Upper lobe of left lung (tissue), 6 donors: ENCODE data around the gene TMEM183A. TPM values are rescaled to one million over a fixed set of nuclear protein-coding genes. Genes with fewer than 3 reads are reported as not detected.
A peak's percentile ranks its signal among the peaks of the same experiment; 100 is the strongest.

Experiments
- ATAC-seq, 2 donors: fragments of 200-7000 bp; cut with Tn5 transposase; one replicate each; pipeline ENCODE4 v1.9.1; 2022; ENCODE audit warnings: mild to moderate bottlenecking in 2 of 2, moderate library complexity in 2 of 2; ENCODE audit not compliant: low FRiP score in 2 of 2
- DNase-seq, 2 donors: peaks; one replicate each; pipeline ENCODE4 v3.0.0-alpha.2; 2019 to 2020
- H3K27ac ChIP-seq, 4 donors: fragments of 200-600 bp; sonication (generic); one replicate each; pipeline ENCODE4 v1.5.1; 2016 to 2019
- H3K27me3 ChIP-seq, 4 donors: fragments of 200-600 bp; sonication (generic); one replicate each; pipeline ENCODE4 v1.5.1; 2017 to 2019
- H3K36me3 ChIP-seq, 4 donors: fragments of 200-600 bp; sonication (generic); one replicate each; pipeline ENCODE4 v1.5.1; 2016 to 2019
- H3K4me1 ChIP-seq, 4 donors: fragments of 200-600 bp; sonication (generic); one replicate each; pipeline ENCODE4 v1.5.1; 2018 to 2019
- H3K4me3 ChIP-seq, 4 donors: fragments of 200-600 bp; sonication (generic); one replicate each; pipeline ENCODE4 v1.5.1; 2017 to 2019; ENCODE audit warnings: mild to moderate bottlenecking in 2 of 4, moderate library complexity in 1 of 4
- H3K9me3 ChIP-seq, 4 donors: fragments of 200-600 bp; sonication (generic); one replicate each; pipeline ENCODE4 v1.5.1; 2018 to 2019
- EP300 ChIP-seq, 4 donors: sonication (generic); formaldehyde crosslinking; IDR thresholded peaks; one replicate each; pipeline ENCODE4 v1.5.1; 2017; ENCODE audit warnings: antibody characterized with exemption in 4 of 4, control low read depth in 2 of 4
- POLR2A ChIP-seq, 4 donors: fragments of 450-650 bp; IDR thresholded peaks; one replicate each; pipeline ENCODE4 v1.5.1; 2016 to 2017; ENCODE audit warnings: antibody characterized with exemption in 4 of 4, mild to moderate bottlenecking in 2 of 4
- POLR2AphosphoS5 ChIP-seq, 2 donors: sonication (generic); formaldehyde crosslinking; IDR thresholded peaks; one replicate each; pipeline ENCODE4 v1.5.1; 2017; ENCODE audit warnings: antibody characterized with exemption in 2 of 2
- WGBS, 2 donors: methylation state at CpG; one replicate each; pipeline ENCODE4 v1.1.5; 2017 to 2018; 5-methylcytosine and 5-hydroxymethylcytosine counted together
- total RNA-seq, 6 donors: library from RNA; depleted of rRNA in 4 of 6; stranded (reverse); fragments of >200 nt in 4 of 6; gene quantifications; one replicate each; pipeline versions ENCODE4 v1.1.0 to v1.2.1, GENCODE V29; 2016 to 2021
- TF ChIP-seq, protein P1 (sequence below), 6 experiments: fragments of 450-650 bp in 4 of 6; fragments of 200-600 bp in 2 of 6; sonication (generic) in 2 of 6; IDR thresholded peaks; one replicate each; pipeline ENCODE4 v1.5.1; 2016 to 2019; ENCODE audit warnings: antibody characterized with exemption in 6 of 6
- donor health status: DM: no; HTN: no; CAD: no; lungs with moderate emphysema.
- donor health status: DM: no; HTN: yes; CAD: no; lungs with severe emphysema.

Gene TMEM183A
- total RNA-seq, 6 donors from 2014 or later = 45.4 to 71.9 (median 68.1) TPM

GRCh38 chr1:203038217-203038741 lies 31.1 kb downstream of the TMEM183A start:
- DNase-seq (no peak), ATAC-seq (peak in 1 of 2 donors; percentile 23)
- Histone ChIP-seq H3K4me3 (no peak overlapping the region), H3K4me1 (no peaks in the 10 kb centered on the region), H3K9me3 (no peaks in the 10 kb centered on the region), H3K27ac (no peak overlapping the region), H3K27me3 (no peaks in the 10 kb centered on the region), H3K36me3 (no peaks in the 10 kb centered on the region)
- TF ChIP-seq EP300 (IDR thresholded peaks at IDR 0.05) (no peak), POLR2A (IDR thresholded peaks at IDR 0.05) (no peak), POLR2AphosphoS5 (IDR thresholded peaks at IDR 0.05) (peak in 1 of 2 donors; percentile 6)
- TF ChIP-seq, protein P1, sequence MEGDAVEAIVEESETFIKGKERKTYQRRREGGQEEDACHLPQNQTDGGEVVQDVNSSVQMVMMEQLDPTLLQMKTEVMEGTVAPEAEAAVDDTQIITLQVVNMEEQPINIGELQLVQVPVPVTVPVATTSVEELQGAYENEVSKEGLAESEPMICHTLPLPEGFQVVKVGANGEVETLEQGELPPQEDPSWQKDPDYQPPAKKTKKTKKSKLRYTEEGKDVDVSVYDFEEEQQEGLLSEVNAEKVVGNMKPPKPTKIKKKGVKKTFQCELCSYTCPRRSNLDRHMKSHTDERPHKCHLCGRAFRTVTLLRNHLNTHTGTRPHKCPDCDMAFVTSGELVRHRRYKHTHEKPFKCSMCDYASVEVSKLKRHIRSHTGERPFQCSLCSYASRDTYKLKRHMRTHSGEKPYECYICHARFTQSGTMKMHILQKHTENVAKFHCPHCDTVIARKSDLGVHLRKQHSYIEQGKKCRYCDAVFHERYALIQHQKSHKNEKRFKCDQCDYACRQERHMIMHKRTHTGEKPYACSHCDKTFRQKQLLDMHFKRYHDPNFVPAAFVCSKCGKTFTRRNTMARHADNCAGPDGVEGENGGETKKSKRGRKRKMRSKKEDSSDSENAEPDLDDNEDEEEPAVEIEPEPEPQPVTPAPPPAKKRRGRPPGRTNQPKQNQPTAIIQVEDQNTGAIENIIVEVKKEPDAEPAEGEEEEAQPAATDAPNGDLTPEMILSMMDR (IDR thresholded peaks at IDR 0.05) = no peak
- WGBS, 2 donors = 35 to 72% methylated on average over 5 to 9 of the region's 9 CpGs

DNA sequence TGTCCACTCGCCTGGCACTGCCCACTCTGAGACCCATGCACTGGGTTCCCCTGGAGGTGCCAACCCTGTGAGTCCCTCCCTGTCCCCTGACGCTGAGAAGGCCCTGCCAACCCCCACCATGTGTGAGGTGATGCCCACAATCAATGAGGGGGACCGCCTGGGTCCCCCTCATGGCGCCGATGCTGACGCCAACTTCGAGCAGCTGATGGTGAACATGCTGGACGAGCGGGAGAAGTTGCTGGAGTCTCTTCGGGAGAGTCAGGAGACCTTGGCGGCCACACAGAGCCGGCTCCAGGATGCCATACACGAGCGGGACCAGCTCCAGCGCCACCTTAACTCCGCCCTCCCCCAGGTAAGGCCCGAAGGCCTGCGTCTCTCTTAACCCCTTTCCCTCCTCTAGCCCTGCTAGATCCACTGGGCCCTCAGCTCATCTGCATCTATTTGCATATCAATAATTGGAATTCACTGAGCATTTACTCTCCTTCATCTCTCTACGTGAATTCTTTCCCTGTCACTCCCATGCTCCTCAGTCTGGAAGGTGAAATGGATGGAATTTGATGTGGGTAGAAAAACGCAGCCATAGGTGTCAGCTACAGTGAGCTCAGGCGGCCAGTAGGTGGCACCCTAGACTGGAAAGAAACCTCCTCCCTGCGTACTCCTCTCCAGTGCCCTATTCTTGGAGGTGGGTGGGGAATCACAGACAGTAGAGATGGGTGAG lies 31.9 kb downstream of the TMEM183A start:
- H3K4me3 ChIP-seq = no peak overlapping the region
- DNase-seq (peak in 1 of 2 donors; percentile 64), ATAC-seq (peak; percentile 75 to 91)
- H3K27me3 ChIP-seq = no peaks in the 10 kb centered on the region
- no peaks in the 10 kb centered on the region for H3K9me3 ChIP-seq
- H3K27ac ChIP-seq = no peak overlapping the region
- no peaks in the 10 kb centered on the region for H3K4me1 ChIP-seq
- TF ChIP-seq, protein P1 (IDR thresholded peaks at IDR 0.05) = peak; percentile 75 to 90 (median 83)
- no peak for TF ChIP-seq EP300 (IDR thresholded peaks at IDR 0.05)
- H3K36me3 ChIP-seq = no peaks in the 10 kb centered on the region
- WGBS, 2 donors = 48 to 53% methylated on average over 15 to 16 of the region's 22 CpGs

GRCh38 chr1:203039609-203040512 lies 32.7 kb downstream of the TMEM183A start:
- no peaks in the 10 kb centered on the region for H3K9me3 ChIP-seq
- no peak for ATAC-seq
- no peak for DNase-seq
- H3K27me3 ChIP-seq = no peaks in the 10 kb centered on the region
- no peaks in the 10 kb centered on the region for H3K36me3 ChIP-seq
- WGBS, 2 donors = 49 to 52% methylated on average over 11 of the region's 11 CpGs
- no peak overlapping the region for H3K27ac ChIP-seq
- no peaks in the 10 kb centered on the region for H3K4me1 ChIP-seq
- no peak overlapping the region for H3K4me3 ChIP-seq
- TF ChIP-seq, protein P1 (IDR thresholded peaks at IDR 0.05) = peak in 2 of 6 experiments; percentile 3 to 5
- TF ChIP-seq POLR2A (IDR thresholded peaks at IDR 0.05) = no peak

DNA sequence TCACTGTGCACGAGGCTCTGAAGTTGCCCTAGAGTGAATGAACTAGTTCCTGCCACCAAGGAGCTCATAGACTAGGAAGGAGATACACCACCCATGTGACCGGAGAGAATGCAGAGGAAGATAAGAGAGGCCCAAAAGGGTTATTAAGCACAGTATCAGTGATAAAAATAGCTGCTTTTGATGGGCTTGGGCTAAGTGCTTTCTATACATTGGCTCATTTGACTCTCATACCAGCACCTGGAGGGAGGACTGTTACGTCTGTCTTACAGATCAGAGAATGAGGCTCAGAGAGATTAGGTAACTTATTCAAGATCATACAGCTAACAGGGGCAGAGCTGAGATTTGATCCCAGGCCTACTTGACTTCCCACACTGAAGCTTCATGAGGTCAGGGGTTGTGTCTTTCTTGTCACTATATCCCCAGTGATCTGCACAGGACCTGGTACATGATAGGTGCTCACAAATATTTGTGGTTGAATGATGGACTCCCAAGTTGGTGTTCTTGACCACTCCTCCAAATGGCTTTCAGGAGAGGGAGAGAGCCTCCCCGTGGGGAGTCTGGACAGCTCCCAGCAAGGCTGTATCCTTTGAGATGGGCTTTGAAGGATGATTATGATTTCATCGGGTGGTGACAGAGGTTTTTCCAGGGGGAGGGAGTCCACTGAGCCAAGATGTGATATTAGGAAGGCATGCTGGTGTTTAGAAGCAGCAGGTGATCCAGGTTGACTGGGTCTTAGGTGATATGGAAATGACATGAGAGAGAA lies 33.5 kb downstream of the TMEM183A start:
- no peak for ATAC-seq
- no peak for DNase-seq
- Histone ChIP-seq H3K36me3 (no peaks in the 10 kb centered on the region), H3K4me1 (no peaks in the 10 kb centered on the region), H3K27ac (no peak overlapping the region), H3K9me3 (no peaks in the 10 kb centered on the region), H3K4me3 (no peak overlapping the region), H3K27me3 (no peaks in the 10 kb centered on the region)
- TF ChIP-seq EP300 (IDR thresholded peaks at IDR 0.05) (no peak), POLR2A (IDR thresholded peaks at IDR 0.05) (no peak), POLR2AphosphoS5 (IDR thresholded peaks at IDR 0.05) (no peak)
- TF ChIP-seq, protein P1 (IDR thresholded peaks at IDR 0.05) = no peak
- WGBS, 2 donors = 53 to 62% methylated on average over 5 of the region's 5 CpGs
